A549 treated with dexamethasone at 1 μM for 4 hours (cell line): ENCODE data around the gene ZNF892. TPM values are rescaled to one million over a fixed set of nuclear protein-coding genes. Genes with fewer than 3 reads are reported as not detected.

Experiments used
- total RNA-seq: library from RNA; stranded (reverse); fragments of 200-300 nt; extraction: Qiagen RNA extraction; gene quantifications from 5 replicates; pipeline ENCODE4 v1.2.3, GENCODE V29; 2022

Gene ZNF892
- total RNA-seq = 0.36 to 0.91 TPM (median 0.69 TPM) in 5 replicates

GRCh38 chr2:95207111-95207961 is at the start of gene ZNF892:
Gene ZNF892 (plus strand): TSS chr2:95207521. CDS start chr2:95207816, 295 bp downstream.

GRCh38 chr2:95159690-95160449 is 47.5 kb upstream of the ZNF892 start, which contains the start of gene ZNF514:
Gene ZNF514 (minus strand): TSS chr2:95159848. CDS start chr2:95153253, 6,595 bp downstream.

GRCh38 chr2:95165371-95166064 is 41.8 kb upstream of the ZNF892 start, which contains the start of gene ZNF2:
Gene ZNF2 (plus strand): TSS chr2:95165809. CDS start chr2:95176227, 10,418 bp downstream.

Other genes with a start within 250 kb of the ZNF892 start
- 0.11 to 0.32 TPM (median 0.24 TPM) in 4 of 5 replicates, not detected in the other for gene MAL, start 181.8 kb upstream of the ZNF892 start, total RNA-seq
- gene MRPS5, start 85.7 kb upstream of the ZNF892 start, total RNA-seq = 75.9 to 79.2 TPM (median 76.8 TPM) in 5 replicates
- gene ZNF514, start 47.7 kb upstream of the ZNF892 start, total RNA-seq = 5.0 to 7.5 TPM (median 6.7 TPM) in 5 replicates
- gene ZNF2, start 41.7 kb upstream of the ZNF892 start, total RNA-seq = 3.0 to 4.4 TPM (median 4.3 TPM) in 5 replicates
- gene PROM2, start 66.9 kb downstream of the ZNF892 start, total RNA-seq = 0.02 TPM in 2 of 5 replicates, not detected in the others
- gene KCNIP3, start 89.8 kb downstream of the ZNF892 start, total RNA-seq = 1.5 to 2.3 TPM (median 1.8 TPM) in 5 replicates
- gene FAHD2A, start 195.2 kb downstream of the ZNF892 start, total RNA-seq = 25.4 to 30.0 TPM (median 28.9 TPM) in 5 replicates